Sigmoid colon (tissue), 7 donors: ENCODE results near the gene TRPM2. TPM values are rescaled to one million over a fixed set of nuclear protein-coding genes. Genes with fewer than 3 reads are reported as not detected.
"Not testable (repeated sequence)": the region's sequence is repeated elsewhere in the genome, so short reads cannot be mapped to it uniquely, and the experiment has no call there.

ENCODE experiments used
- DNase-seq: peaks from one replicate; pipeline ENCODE4 v3.0.0-alpha.2; 2019
- H3K27ac ChIP-seq, 4 donors: fragments of 200-600 bp; sonication (generic); one replicate each; pipeline ENCODE4 v1.5.1; 2016 to 2019; ENCODE audit warnings: mild to moderate bottlenecking in 1 of 4
- H3K27me3 ChIP-seq, 3 donors: fragments of 200-600 bp; sonication (generic); one replicate each; pipeline ENCODE4 v1.5.1; 2019; ENCODE audit warnings: mild to moderate bottlenecking in 1 of 3
- H3K36me3 ChIP-seq, 4 donors: fragments of 200-600 bp; sonication (generic); one replicate each; pipeline ENCODE4 v1.5.1; 2016 to 2019
- H3K4me1 ChIP-seq, 4 donors: fragments of 200-600 bp; sonication (generic); one replicate each; pipeline ENCODE4 v1.5.1; 2017 to 2019
- H3K4me3 ChIP-seq, 4 donors: fragments of 200-600 bp; sonication (generic); one replicate each; pipeline ENCODE4 v1.5.1; 2017 to 2019; ENCODE audit warnings: mild to moderate bottlenecking in 2 of 4, moderate library complexity in 1 of 4
- H3K9me3 ChIP-seq, 4 donors: fragments of 200-600 bp in 3 of 4; sonication (generic) in 3 of 4; one replicate each; pipeline versions ENCODE4 v1.5.1 to v1.6.1; 2013 to 2019
- EP300 ChIP-seq, 4 donors: sonication (generic); formaldehyde crosslinking; IDR thresholded peaks; one replicate each; pipeline ENCODE4 v1.6.1; 2017; ENCODE audit warnings: antibody characterized with exemption in 4 of 4
- POLR2A ChIP-seq, 2 donors: fragments of 450-650 bp; IDR thresholded peaks; one replicate each; pipeline ENCODE4 v1.6.1; 2016; ENCODE audit warnings: antibody characterized with exemption in 2 of 2, mild to moderate bottlenecking in 2 of 2, moderate library complexity in 2 of 2
- POLR2AphosphoS5 ChIP-seq, 4 donors: sonication (generic); formaldehyde crosslinking; IDR thresholded peaks; one replicate each; pipeline ENCODE4 v1.6.1; 2017; ENCODE audit warnings: antibody characterized with exemption in 4 of 4
- WGBS, 2 donors: extraction: QIAGEN DNeasy Blood & Tissue Kit; methylation state at CpG; one replicate each; pipeline ENCODE4 v1.1.7; 2013; 5-methylcytosine and 5-hydroxymethylcytosine counted together
- intact Hi-C: fragments of 100-400 bp; cut with DNase I; formaldehyde crosslinking; loops from one replicate; pipeline ENCODE4 v1.15.1; 2023
- polyA plus RNA-seq, 3 donors: library from polyadenylated mRNA; stranded (reverse); fragments of 200-250 nt; gene quantifications; one replicate each; pipeline ENCODE4 v1.2.3, GENCODE V29; 2013
- total RNA-seq, 4 donors: library from RNA; depleted of rRNA; stranded (reverse); fragments of >200 nt; gene quantifications; one replicate each; pipeline ENCODE4 v1.1.0, GENCODE V29; 2016
- TF ChIP-seq, protein P1 (sequence below), 4 experiments: fragments of 450-650 bp in 3 of 4; fragments of 200-600 bp in 1 of 4; IDR thresholded peaks; one replicate each; pipeline ENCODE4 v1.5.1; 2016 to 2019; ENCODE audit warnings: antibody characterized with exemption in 4 of 4, mild to moderate bottlenecking in 3 of 4, moderate library complexity in 2 of 4
- donor health status: healthy with polysubstance abuse.
- donor health status: Bipolar disorder and iron deficiency.
- donor health status: healthy.

TRPM2 gene
- total and polyA plus RNA-seq, 7 donors: 1.6 to 4.9 (median 3.4) TPM

GRCh38 chr21:44356636-44357035 is 3.2 kb downstream of the TRPM2 start:
- DNase-seq: no peak
- no peak for TF ChIP-seq POLR2AphosphoS5 (IDR thresholded peaks at IDR 0.05)
- TF ChIP-seq POLR2A (IDR thresholded peaks at IDR 0.05): no peak
- TF ChIP-seq, protein P1, sequence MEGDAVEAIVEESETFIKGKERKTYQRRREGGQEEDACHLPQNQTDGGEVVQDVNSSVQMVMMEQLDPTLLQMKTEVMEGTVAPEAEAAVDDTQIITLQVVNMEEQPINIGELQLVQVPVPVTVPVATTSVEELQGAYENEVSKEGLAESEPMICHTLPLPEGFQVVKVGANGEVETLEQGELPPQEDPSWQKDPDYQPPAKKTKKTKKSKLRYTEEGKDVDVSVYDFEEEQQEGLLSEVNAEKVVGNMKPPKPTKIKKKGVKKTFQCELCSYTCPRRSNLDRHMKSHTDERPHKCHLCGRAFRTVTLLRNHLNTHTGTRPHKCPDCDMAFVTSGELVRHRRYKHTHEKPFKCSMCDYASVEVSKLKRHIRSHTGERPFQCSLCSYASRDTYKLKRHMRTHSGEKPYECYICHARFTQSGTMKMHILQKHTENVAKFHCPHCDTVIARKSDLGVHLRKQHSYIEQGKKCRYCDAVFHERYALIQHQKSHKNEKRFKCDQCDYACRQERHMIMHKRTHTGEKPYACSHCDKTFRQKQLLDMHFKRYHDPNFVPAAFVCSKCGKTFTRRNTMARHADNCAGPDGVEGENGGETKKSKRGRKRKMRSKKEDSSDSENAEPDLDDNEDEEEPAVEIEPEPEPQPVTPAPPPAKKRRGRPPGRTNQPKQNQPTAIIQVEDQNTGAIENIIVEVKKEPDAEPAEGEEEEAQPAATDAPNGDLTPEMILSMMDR (IDR thresholded peaks at IDR 0.05): no peak
- no peak for TF ChIP-seq EP300 (IDR thresholded peaks at IDR 0.05)
- Histone ChIP-seq H3K27me3 (peaks cover 0 to 17% (median 0%) of the 10 kb centered on the region in 3 donors), H3K4me3 (no peak overlapping the region), H3K27ac (no peak overlapping the region), H3K4me1 (no peaks in the 10 kb centered on the region), H3K9me3 (no peaks in the 10 kb centered on the region), H3K36me3 (no peaks in the 10 kb centered on the region)
- whole genome bisulfite sequencing, 2 donors: 73 to 82% methylated on average over 6 of the region's 6 CpGs
- intact Hi-C loops: no loop called here

- no peak overlapping the region for H3K27ac ChIP-seq
- H3K4me1 ChIP-seq: no peaks in the 10 kb centered on the region
- no peak overlapping the region for H3K4me3 ChIP-seq
- intact Hi-C loops: no loop called here
- no peaks in the 10 kb centered on the region for H3K9me3 ChIP-seq
- H3K27me3 ChIP-seq: peaks cover 0 to 11% (median 0%) of the 10 kb centered on the region in 3 donors
- no peaks in the 10 kb centered on the region for H3K36me3 ChIP-seq
- no peak for DNase-seq
- TF ChIP-seq POLR2AphosphoS5 (IDR thresholded peaks at IDR 0.05) (no peak), POLR2A (IDR thresholded peaks at IDR 0.05) (no peak)
- TF ChIP-seq, protein P1 (IDR thresholded peaks at IDR 0.05): no peak
- WGBS, 2 donors: 88 to 92% methylated on average over 21 of the region's 21 CpGs
Measured at GRCh38 chr21:44357064-44357837, 3.8 kb downstream of the TRPM2 start.

DNA sequence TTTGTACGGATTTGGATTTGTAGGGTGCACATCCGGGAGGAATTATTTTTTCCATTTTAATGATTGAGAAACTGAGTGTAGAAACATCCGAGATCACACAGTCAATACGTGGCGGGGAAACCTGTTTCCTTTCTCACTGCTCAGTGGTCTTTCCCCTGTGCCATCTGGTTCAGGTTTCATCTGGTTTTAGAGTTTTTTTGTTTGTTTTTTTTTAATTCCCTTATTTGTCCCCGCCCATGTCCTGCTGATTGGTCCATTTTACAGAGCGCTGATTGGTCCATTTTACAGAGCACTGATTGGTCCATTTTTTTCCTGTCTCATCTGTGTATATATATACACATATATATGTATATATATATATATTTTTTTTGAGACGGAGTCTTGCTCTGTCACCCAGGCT is 6.0 kb downstream of the TRPM2 start:
- intact Hi-C loops: no loop called here
- Histone ChIP-seq H3K27ac (no peak overlapping the region), H3K9me3 (peaks cover 0 to 2% (median 0%) of the 10 kb centered on the region in 4 donors), H3K36me3 (no peaks in the 10 kb centered on the region), H3K4me3 (no peak overlapping the region), H3K4me1 (no peaks in the 10 kb centered on the region), H3K27me3 (peaks cover 0 to 5% (median 0%) of the 10 kb centered on the region in 3 donors)
- WGBS, 2 donors: 82 to 90% methylated on average over 8 of the region's 8 CpGs
- TF ChIP-seq, protein P1 (IDR thresholded peaks at IDR 0.05): no peak
- TF ChIP-seq POLR2AphosphoS5 (IDR thresholded peaks at IDR 0.05) (no peak), POLR2A (IDR thresholded peaks at IDR 0.05) (no peak), EP300 (IDR thresholded peaks at IDR 0.05) (no peak)
- DNase-seq: no peak

DNA sequence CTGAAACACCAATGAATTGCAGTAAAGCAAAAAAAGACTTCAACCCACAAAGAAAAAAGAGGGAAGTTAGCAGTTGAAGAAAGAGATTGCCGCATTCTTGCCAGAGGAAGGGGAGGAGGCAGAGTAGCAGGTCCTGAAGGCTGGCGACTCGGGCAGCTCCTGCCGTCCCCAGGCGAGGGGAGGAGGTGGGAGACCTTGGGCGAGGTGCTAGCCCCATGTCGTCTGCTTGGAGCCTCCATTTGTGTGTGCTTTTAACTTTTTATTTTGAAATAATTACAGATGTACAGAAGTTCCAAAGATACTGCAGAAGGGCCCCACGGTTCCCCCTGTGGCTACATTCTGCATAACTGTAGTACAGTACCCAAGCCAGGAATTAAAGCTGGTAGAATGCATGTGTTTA is 6.7 kb downstream of the TRPM2 start:
- Histone ChIP-seq H3K4me1 (no peaks in the 10 kb centered on the region), H3K9me3 (peaks cover 0 to 2% (median 0%) of the 10 kb centered on the region in 4 donors), H3K27me3 (peaks cover 0 to 5% (median 0%) of the 10 kb centered on the region in 3 donors), H3K36me3 (no peaks in the 10 kb centered on the region), H3K27ac (no peak overlapping the region), H3K4me3 (no peak overlapping the region)
- no peak for TF ChIP-seq EP300 (IDR thresholded peaks at IDR 0.05)
- TF ChIP-seq, protein P1 (IDR thresholded peaks at IDR 0.05): no peak
- TF ChIP-seq POLR2A (IDR thresholded peaks at IDR 0.05): no peak
- no peak for TF ChIP-seq POLR2AphosphoS5 (IDR thresholded peaks at IDR 0.05)
- 32 to 49% methylated on average over 8 of the region's 8 CpGs for WGBS, 2 donors
- intact Hi-C loops: no loop called here
- DNase-seq: no peak

DNA sequence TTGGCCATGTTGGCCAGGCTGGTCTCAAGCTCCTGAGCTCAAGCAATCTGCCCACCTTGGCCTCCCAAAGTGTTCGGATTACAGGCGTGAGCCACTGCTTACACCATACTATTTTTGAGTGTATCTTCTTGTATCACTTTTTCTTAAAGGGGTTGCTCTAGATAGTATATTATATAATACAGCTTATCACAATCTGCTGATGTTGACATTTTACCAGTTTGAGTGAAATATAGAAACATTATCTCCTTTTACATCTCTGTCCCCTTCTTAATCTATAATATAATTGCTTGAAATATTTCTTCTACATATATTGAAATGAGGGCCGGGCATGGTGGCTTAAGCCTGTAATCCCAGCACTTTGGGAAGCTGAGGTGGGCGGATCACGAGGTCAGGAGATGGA is 8.5 kb downstream of the TRPM2 start:
- H3K4me1 ChIP-seq, H3K27ac ChIP-seq, H3K36me3 ChIP-seq, intact Hi-C loops, DNase-seq, H3K4me3 ChIP-seq, H3K9me3 ChIP-seq: not testable (repeated sequence)
- 91 to 94% methylated on average over 5 of the region's 5 CpGs for WGBS, 2 donors
- peaks cover 0 to 13% (median 0%) of the 10 kb centered on the region in 3 donors for H3K27me3 ChIP-seq
